IMR-90 (cell line): ENCODE data around the gene SLC29A2. TPM values are rescaled to one million over a fixed set of nuclear protein-coding genes. Genes with fewer than 3 reads are reported as not detected.

Source experiments
- ATAC-seq: fragments of 200-7000 bp; cut with Tn5 transposase; 2 replicates; pipeline ENCODE4 v1.9.1; 2020; ENCODE audit warnings: low read depth, mild to moderate bottlenecking, moderate library complexity
- BruUV-seq: library from RNA; stranded (reverse); fragments of 400-500 nt; replicated peaks from 2 replicates; lab custom pipeline; 2021; lab: Mats Ljungman, UMichigan
- CTCF ChIA-PET: fragments of 300-600 bp; formaldehyde crosslinking; extraction: SDS; loops from one replicate; lab custom pipeline; 2021; ENCODE audit warnings: antibody characterized with exemption; lab: Yijun Ruan, JAX
- POLR2A ChIA-PET: fragments of 300-600 bp; sonication (Branson Sonifier 250); formaldehyde crosslinking; loops from one replicate; lab custom pipeline; 2022; ENCODE audit warnings: antibody characterized with exemption; ENCODE audit not compliant: unreplicated experiment; lab: Charles Lee
- DNase-seq: peaks from one replicate; pipeline ENCODE4 v3.0.0; 2013
- H2AFZ ChIP-seq: replicated peaks from 2 replicates; pipeline ENCODE3; 2013; ENCODE audit warnings: low read length, mild to moderate bottlenecking; ENCODE audit not compliant: poor library complexity
- H2AK5ac ChIP-seq: 2 replicates; pipeline ENCODE4 v1.6.1; 2013; ENCODE audit warnings: low read depth, low read length, inconsistent platforms
- H2AK9ac ChIP-seq: replicated peaks from 2 replicates; pipeline ENCODE3; 2013; ENCODE audit warnings: mild to moderate bottlenecking, low read depth, low read length, moderate library complexity; ENCODE audit not compliant: poor library complexity
- H2BK120ac ChIP-seq: 2 replicates; pipeline ENCODE4 v1.6.1; 2013; ENCODE audit warnings: low read depth, low read length, inconsistent platforms
- H2BK15ac ChIP-seq: 3 replicates; pipeline ENCODE4 v1.6.1; 2013; ENCODE audit warnings: low read depth, low read length, inconsistent platforms
- H2BK20ac ChIP-seq: 2 replicates; pipeline ENCODE4 v1.6.1; 2013; ENCODE audit warnings: low read depth, mild to moderate bottlenecking, inconsistent platforms, low read length, moderate library complexity
- H2BK5ac ChIP-seq: 2 replicates; pipeline ENCODE4 v1.6.1; 2013; ENCODE audit warnings: mild to moderate bottlenecking, low read depth, low read length, inconsistent platforms; ENCODE audit not compliant: poor library complexity, severe bottlenecking
- H3K14ac ChIP-seq: replicated peaks from 2 replicates; pipeline ENCODE4 v1.6.1; 2013; ENCODE audit warnings: low read depth, low read length, inconsistent platforms
- H3K18ac ChIP-seq: 2 replicates; pipeline ENCODE4 v1.6.1; 2013; ENCODE audit warnings: low read depth, low read length, control low read depth
- H3K23ac ChIP-seq: 2 replicates; pipeline ENCODE4 v1.6.1; 2013; ENCODE audit warnings: low read depth, low read length, inconsistent platforms
- H3K27ac ChIP-seq: 2 replicates; pipeline ENCODE4 v1.5.1; 2013; ENCODE audit warnings: mild to moderate bottlenecking, control low read depth, low read length; ENCODE audit not compliant: insufficient read depth
- H3K27me3 ChIP-seq: 2 replicates; pipeline ENCODE4 v1.6.1; 2013; ENCODE audit warnings: low read length; ENCODE audit not compliant: control insufficient read depth, insufficient read depth
- H3K36me3 ChIP-seq: 2 replicates; pipeline ENCODE4 v1.6.1; 2013; ENCODE audit warnings: low read length, mixed read lengths; ENCODE audit not compliant: control insufficient read depth, insufficient read depth
- H3K4ac ChIP-seq: 2 replicates; pipeline ENCODE4 v1.6.1; 2013; ENCODE audit warnings: low read depth, low read length, inconsistent platforms
- H3K4me1 ChIP-seq: 2 replicates; pipeline ENCODE4 v1.6.1; 2013; ENCODE audit warnings: low read length, mixed read lengths; ENCODE audit not compliant: control insufficient read depth, insufficient read depth
- H3K4me2 ChIP-seq: 2 replicates; pipeline ENCODE4 v1.6.1; 2013; ENCODE audit warnings: low read depth, mild to moderate bottlenecking, control low read depth, low read length, moderate library complexity
- H3K4me3 ChIP-seq: 2 replicates; pipeline ENCODE4 v1.5.1; 2013; ENCODE audit warnings: low read depth, mild to moderate bottlenecking, control low read depth, low read length, moderate library complexity; ENCODE audit not compliant: insufficient read depth
- H3K56ac ChIP-seq: 2 replicates; pipeline ENCODE4 v1.6.1; 2013; ENCODE audit warnings: low read length, inconsistent platforms; ENCODE audit not compliant: insufficient read depth; ENCODE audit errors: extremely low read depth
- H3K79me1 ChIP-seq, 2 experiments: 2 replicates each; pipeline ENCODE4 v1.6.1; 2013; ENCODE audit warnings: low read length in 2 of 2, inconsistent platforms in 1 of 2, low read depth in 1 of 2
- H3K9ac ChIP-seq: 2 replicates; pipeline ENCODE4 v1.6.1; 2013; ENCODE audit warnings: low read depth, low read length, control low read depth
- H3K9me1 ChIP-seq: 2 replicates; pipeline ENCODE4 v1.6.1; 2013; ENCODE audit warnings: low read length, inconsistent platforms; ENCODE audit not compliant: insufficient read depth
- H3K9me3 ChIP-seq: 2 replicates; pipeline ENCODE4 v1.6.1; 2013; ENCODE audit warnings: low read length; ENCODE audit not compliant: control insufficient read depth, insufficient read depth
- H4K20me1 ChIP-seq: 2 replicates; pipeline ENCODE4 v1.6.1; 2013; ENCODE audit warnings: low read length, inconsistent platforms; ENCODE audit not compliant: insufficient read depth
- H4K5ac ChIP-seq: 2 replicates; pipeline ENCODE4 v1.6.1; 2013; ENCODE audit warnings: mild to moderate bottlenecking, low read depth, low read length, control low read depth
- H4K8ac ChIP-seq, 2 experiments: 2 replicates each; pipeline ENCODE4 v1.6.1; 2013; ENCODE audit warnings: low read depth in 2 of 2, low read length in 2 of 2, control low read depth in 1 of 2, inconsistent platforms in 1 of 2
- H4K91ac ChIP-seq: 2 replicates; pipeline ENCODE4 v1.6.1; 2013; ENCODE audit warnings: low read depth, low read length, inconsistent platforms; ENCODE audit not compliant: insufficient read depth
- BHLHE40 ChIP-seq: fragments of 150-350 bp; IDR thresholded peaks from 2 replicates; pipeline ENCODE4 v1.6.1; 2016; ENCODE audit warnings: mild to moderate bottlenecking, low read depth, low read length
- FOS ChIP-seq: fragments of 150-350 bp; IDR thresholded peaks from 2 replicates; pipeline ENCODE4 v1.6.1; 2016; ENCODE audit warnings: low read depth, low read length
- MAFK ChIP-seq: IDR thresholded peaks from 2 replicates; pipeline ENCODE4 v1.6.1; 2012; ENCODE audit warnings: low read depth, low read length, improper control_type of control experiment
- MAZ ChIP-seq: IDR thresholded peaks from 2 replicates; pipeline ENCODE4 v1.6.1; 2012; ENCODE audit warnings: low read depth, mild to moderate bottlenecking, low read length, improper control_type of control experiment, moderate library complexity, borderline replicate concordance
- MXI1 ChIP-seq: IDR thresholded peaks from 2 replicates; pipeline ENCODE4 v1.6.1; 2012; ENCODE audit warnings: low read depth, mild to moderate bottlenecking, low read length, moderate library complexity, borderline replicate concordance
- NFE2L2 ChIP-seq: fragments of 150-350 bp; IDR thresholded peaks from 2 replicates; pipeline ENCODE4 v1.6.1; 2016; ENCODE audit warnings: low read depth, mild to moderate bottlenecking, low read length
- POLR2A ChIP-seq: IDR thresholded peaks from 2 replicates; pipeline ENCODE4 v1.6.1; 2012; ENCODE audit warnings: mild to moderate bottlenecking, low read depth, low read length
- RCOR1 ChIP-seq: IDR thresholded peaks from 2 replicates; pipeline ENCODE4 v1.6.1; 2012; ENCODE audit warnings: mild to moderate bottlenecking, low read length, improper control_type of control experiment; ENCODE audit not compliant: insufficient replicate concordance
- RFX5 ChIP-seq: IDR thresholded peaks from 2 replicates; pipeline ENCODE4 v1.8.0; 2012; ENCODE audit warnings: low read depth, mild to moderate bottlenecking, low read length, moderate library complexity
- SMC3 ChIP-seq: fragments of 150-350 bp; IDR thresholded peaks from 2 replicates; pipeline ENCODE4 v1.6.1; 2016; ENCODE audit warnings: low read depth, mild to moderate bottlenecking, antibody characterized with exemption, low read length, moderate library complexity
- USF2 ChIP-seq: fragments of 150-350 bp; IDR thresholded peaks from 2 replicates; pipeline ENCODE4 v1.6.1; 2017; ENCODE audit warnings: mild to moderate bottlenecking, antibody characterized with exemption, low read length, low read depth
- WGBS, 2 experiments: methylation state at CpG; one replicate each; pipeline versions ENCODE4 v1.1.5 to v1.1.7; 2013; ENCODE audit warnings: missing lambda C conversion rate in 2 of 2; ENCODE audit not compliant: insufficient read length in 1 of 2; ENCODE audit errors: extremely low coverage in 2 of 2; 5-methylcytosine and 5-hydroxymethylcytosine counted together
- dilution Hi-C: fragments of 300-500 bp; cut with HindIII; formaldehyde crosslinking; loops from one replicate; pipeline ENCODE4 v1.14.3; 2018; ENCODE audit warnings: low sequenced_read_pairs; ENCODE audit not compliant: unreplicated experiment
- in situ Hi-C: fragments of 300-500 bp; cut with MboI; formaldehyde crosslinking; loops from 3 replicates; pipeline ENCODE4 v1.14.3; 2019; ENCODE audit warnings: low sequenced_read_pairs, inconsistent platforms, mixed read lengths
- intact Hi-C: fragments of 100-400 bp; cut with micrococcal nuclease; formaldehyde crosslinking; loops from 2 replicates; pipeline ENCODE4 v1.10.0; 2022
- polyA plus RNA-seq, 3 experiments: library from polyadenylated mRNA; depleted of rRNA; stranded (reverse); fragments of >200 nt; gene quantifications; 2 replicates each; pipeline ENCODE4 v1.2.3, GENCODE V29; 2012; ENCODE audit warnings: low replicate concordance in 1 of 3
- total RNA-seq: library from RNA; depleted of rRNA; stranded (reverse); fragments of >200 nt; gene quantifications from 2 replicates; pipeline ENCODE4 v1.2.3, GENCODE V29; 2012

SLC29A2 gene
- total and polyA plus RNA-seq, 2 of the 4 experiments (the other 2 are of a cell fraction): under 0.01 to 1.2 TPM

GRCh38 chr11:66368484-66368883, 3.1 kb downstream of the SLC29A2 start:
- in situ Hi-C loops: no loop called here
- Histone ChIP-seq H2BK15ac (no peak overlapping the region), H4K91ac (no peak overlapping the region), H3K14ac (no peak overlapping the region), H2AK9ac (no peak overlapping the region), H3K56ac (no peak overlapping the region), H3K9me3 (no peaks in the 10 kb centered on the region), H4K20me1 (peaks cover 6% of the 10 kb centered on the region; the same call in 1 of the 2 replicates), H3K9ac (no peak overlapping the region), H4K8ac (no peak overlapping the region), H3K79me1 (no peaks in the 10 kb centered on the region), H2BK20ac (no peak overlapping the region), H3K4me2 (no peak overlapping the region), H3K36me3 (no peaks in the 10 kb centered on the region), H3K4ac (no peak overlapping the region), H3K18ac (no peak overlapping the region), H3K9me1 (peaks cover 7% of the 10 kb centered on the region; the same call in 1 of the 2 replicates), H3K4me3 (no peak overlapping the region), H3K23ac (no peak overlapping the region), H2BK120ac (no peak overlapping the region), H2BK5ac (no peak overlapping the region), H3K27ac (no peak overlapping the region), H3K27me3 (peaks cover 14% of the 10 kb centered on the region), H2AK5ac (no peak overlapping the region), H4K5ac (no peak overlapping the region), H2AFZ (no peak overlapping the region), H3K4me1 (peaks cover 7% of the 10 kb centered on the region)
- no peak for TF ChIP-seq MAZ
- TF ChIP-seq USF2: no peak
- TF ChIP-seq MXI1: no peak
- no peak for TF ChIP-seq SMC3
- no peak for TF ChIP-seq NFE2L2
- TF ChIP-seq BHLHE40: no peak
- no peak for TF ChIP-seq MAFK
- no peak for TF ChIP-seq RCOR1
- TF ChIP-seq POLR2A: no peak
- no peak for TF ChIP-seq RFX5
- no peak for TF ChIP-seq FOS
- DNase-seq (no peak), ATAC-seq (no peak)
- no TSS peak for BruUV-seq
- CTCF ChIA-PET: no interaction called here
- intact Hi-C loops: no loop called here
- dilution Hi-C loops: no loop called here
- 86% methylated on average over 5 of the region's 6 CpGs; no CpG with 5 or more reads in 1 of the 2 experiments for WGBS, 2 experiments
- POLR2A ChIA-PET: no interaction called here
